ENCODE measurements around the gene NPTXR. TPM values are rescaled to one million over a fixed set of nuclear protein-coding genes. Genes with fewer than 3 reads are reported as not detected.
A peak's percentile ranks its signal among the peaks of the same experiment; 100 is the strongest.

Gene NPTXR
- total RNA-seq, 1 experiment from 2014 or later = 8.8 TPM

DNA sequence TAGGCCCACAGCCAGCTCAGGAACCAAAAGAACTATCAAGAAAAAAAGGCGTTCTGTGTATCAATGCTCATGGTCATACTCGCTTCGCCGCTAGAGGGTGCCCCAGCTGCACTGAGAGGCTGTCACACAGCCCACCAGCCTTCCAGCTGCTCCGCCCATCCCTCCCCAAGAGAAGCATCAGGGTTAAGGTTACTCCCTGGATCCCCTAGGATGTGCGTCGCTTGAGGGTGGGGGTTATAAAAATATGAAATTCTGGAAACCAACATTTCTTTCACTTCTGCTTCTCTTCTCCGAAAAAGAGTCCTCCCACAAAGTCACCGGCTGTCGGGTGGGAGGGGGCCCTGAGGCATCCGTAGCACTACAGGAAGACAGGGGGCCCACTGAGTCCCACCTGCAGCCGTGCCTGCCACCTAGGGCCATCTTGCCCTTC lies 26.5 kb upstream of the NPTXR start:
- in situ Hi-C loops (cut with HindIII; ENCODE audit: low sequenced_read_pairs) = no loop called here
- peak; percentile 79 for DNase-seq (ENCODE audit: low spot score)

DNA sequence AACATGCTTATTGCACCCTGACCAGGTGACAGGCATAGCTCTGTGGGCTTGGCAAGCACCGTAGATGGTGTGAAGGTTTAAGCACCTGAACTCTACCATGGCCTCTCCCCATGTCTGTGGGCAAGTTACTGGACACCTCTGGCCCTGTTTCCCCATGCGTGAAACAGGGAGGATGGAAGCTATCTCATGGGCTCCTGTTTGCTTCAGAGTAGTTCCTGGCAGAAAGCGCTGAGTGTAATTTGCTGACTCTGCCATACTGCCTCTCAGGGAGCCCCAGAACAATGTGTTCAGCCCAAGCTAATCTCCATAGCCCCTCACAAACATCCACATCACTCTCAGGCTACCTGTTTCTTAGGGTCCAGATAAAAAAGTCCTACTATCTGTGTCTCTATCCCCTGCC lies 25.8 kb upstream of the NPTXR start:
- in situ Hi-C loops (cut with HindIII; ENCODE audit: low sequenced_read_pairs) = no loop called here
- DNase-seq (ENCODE audit: low spot score) = no peak

DNA sequence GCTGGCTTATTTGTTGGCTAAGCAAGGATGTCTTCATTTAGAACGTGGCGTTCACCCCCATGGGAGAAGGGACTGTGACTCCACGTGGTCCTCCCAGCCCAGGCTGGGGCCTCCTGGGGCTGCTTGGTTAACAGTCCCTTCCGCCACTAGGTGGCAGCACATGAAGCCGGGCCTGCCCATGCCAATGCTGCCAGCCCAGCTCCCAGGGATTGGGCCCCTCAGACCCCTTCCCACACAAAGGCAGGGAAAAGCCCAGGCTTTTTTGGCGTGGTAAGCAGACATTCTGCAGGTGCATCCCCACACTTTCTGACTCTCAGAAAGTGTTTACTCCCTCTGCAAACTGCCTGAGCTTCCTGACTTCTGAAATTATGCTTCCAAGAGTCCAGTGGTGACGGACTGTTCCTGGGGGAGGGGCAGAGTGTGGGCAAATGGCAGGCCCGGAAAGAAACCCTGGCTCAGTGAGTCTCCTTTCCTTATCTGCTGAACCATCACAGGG lies 25.1 kb upstream of the NPTXR start:
- in situ Hi-C loops (cut with HindIII; ENCODE audit: low sequenced_read_pairs) = no loop called here
- peak; percentile 75 for DNase-seq (ENCODE audit: low spot score)

DNA sequence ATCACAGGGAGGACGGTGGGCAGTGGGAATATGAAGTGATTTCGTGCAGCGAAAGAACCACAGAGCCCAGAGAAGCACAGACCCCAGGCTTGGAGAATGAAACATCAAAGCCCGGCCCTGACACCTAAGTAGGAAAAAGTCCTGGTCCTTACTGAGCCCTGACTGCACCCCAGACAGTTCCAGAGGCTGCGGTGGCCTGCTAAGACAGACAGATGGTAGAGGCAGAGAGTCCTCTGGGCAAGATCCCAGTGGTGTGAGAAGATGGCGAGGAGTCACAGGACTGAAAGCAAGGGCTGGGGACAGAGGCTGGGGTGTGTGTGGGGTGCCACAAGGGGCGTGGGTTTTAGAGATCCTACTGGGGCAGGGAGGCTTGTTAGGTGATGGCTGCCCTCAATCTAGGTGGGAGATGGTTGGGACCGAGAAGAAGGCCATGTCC lies 24.5 kb upstream of the NPTXR start:
- in situ Hi-C loops (cut with HindIII; ENCODE audit: low sequenced_read_pairs) = no loop called here
- no peak for DNase-seq (ENCODE audit: low spot score)

DNA sequence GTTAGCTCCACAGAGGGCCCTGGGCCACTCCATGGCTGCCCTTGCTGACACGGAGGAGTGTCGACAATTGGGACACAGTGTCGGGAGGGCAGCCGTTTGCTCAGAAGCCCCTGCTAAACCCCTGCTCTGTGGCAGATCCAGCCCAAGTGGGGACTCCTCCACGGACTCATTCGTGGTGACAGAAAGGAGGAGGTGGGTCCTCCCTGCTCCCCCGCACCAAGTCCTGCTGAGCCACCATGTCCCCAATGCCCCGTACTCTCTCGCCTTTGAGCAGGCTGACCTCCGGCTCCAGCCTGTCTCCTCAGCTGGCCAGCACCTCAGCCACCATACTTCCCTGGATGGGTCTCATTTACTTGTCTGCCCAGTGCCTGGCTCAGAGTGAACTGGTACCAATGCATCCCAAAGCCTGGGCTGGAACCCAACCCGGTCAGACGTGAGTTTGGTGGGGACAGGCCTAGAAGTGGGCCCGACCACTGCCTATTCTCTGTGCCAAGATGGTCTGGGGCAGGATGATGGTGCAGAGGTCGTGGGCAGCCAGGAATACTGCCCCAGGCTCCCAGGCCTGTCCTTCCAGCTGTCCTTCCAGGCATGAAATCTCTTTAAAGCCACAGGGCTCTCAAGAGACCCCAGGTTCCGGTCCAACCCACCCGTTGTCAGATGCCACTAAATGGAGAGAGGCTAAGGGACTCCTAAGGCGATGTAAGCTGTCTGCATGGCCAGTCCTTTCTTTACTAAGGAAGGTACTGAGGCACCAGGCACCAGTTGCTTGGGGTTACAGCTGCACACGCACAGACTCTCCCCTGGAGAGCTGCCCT lies 23.9 kb upstream of the NPTXR start:
- in situ Hi-C loops (cut with HindIII; ENCODE audit: low sequenced_read_pairs) = no loop called here
- DNase-seq (ENCODE audit: low spot score) = no peak

DNA sequence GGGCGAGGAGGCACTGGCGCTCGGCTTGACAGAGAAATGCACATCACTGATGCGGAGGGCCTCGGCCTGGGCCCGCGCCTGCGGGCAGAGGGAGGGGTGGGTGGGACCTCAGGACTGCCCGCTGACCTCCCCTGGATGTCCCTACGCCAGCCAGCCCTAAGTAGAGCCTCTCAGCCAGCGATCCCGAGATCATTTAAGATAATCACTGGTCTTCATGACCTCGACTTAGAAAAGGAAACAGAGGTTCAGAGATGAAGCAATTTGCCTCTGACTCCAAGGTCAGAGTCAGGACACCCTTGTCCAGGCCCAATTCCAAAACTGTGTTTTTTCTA lies 23.3 kb upstream of the NPTXR start:
- DNase-seq (ENCODE audit: low spot score) = no peak
- in situ Hi-C loops (cut with HindIII; ENCODE audit: low sequenced_read_pairs) = no loop called here

DNA sequence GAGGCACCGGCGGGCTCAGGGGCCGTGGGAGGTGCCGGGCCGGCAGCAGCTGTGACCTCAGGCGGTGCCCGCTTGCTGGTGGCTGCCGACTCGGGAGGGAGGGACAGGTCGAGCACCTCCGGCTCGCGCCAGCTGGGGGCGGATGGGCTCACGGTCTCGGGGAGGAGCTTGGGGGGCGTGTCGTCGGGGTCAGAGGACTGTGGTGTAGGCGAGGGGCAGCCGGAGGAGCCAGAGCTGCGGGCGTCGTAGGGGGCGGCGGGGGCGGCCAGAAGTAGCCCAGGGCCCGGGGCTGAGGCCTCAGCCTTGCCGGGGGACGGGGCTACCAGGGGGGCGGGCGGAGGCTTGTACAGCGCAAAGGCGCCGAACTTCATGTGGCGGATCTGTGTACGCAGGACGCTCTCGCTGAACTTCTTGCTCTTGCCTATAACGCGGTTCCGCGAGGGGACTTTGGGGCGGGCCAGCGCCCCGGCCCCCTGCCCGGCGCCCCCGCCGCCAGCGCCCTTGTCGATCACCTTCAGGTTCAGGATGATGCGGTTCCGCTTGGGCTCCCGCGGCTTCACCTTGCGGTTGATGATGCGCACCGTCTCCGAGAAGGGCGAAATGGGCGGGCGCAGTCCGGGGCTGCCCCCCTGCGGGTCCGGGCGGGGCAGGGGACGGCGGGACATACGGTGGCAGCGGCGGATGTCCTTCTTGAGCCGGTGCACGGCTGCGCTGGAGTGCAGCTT lies 22.7 kb upstream of the NPTXR start:
- in situ Hi-C loops (cut with HindIII; ENCODE audit: low sequenced_read_pairs) = no loop called here
- no peak for DNase-seq (ENCODE audit: low spot score)

DNA sequence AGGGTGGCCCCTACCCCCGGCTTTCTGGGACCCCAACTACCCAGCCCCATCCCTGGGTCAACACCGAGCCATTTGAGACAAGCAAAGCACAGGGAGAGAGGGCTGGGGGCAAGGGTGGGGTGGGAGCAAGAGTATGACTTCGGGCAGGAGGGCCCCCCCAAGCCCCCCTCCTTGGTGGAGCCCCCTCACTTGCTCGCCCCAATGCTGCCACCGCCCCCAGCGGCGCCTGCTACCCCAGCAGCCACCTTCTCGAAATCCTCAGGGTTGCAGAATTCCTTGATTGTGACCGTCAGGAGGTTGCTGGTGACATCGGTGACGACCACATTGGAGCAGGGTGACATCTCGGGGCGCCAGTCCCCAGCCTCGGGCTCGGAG lies 22.2 kb upstream of the NPTXR start:
- in situ Hi-C loops (cut with HindIII; ENCODE audit: low sequenced_read_pairs) = no loop called here
- DNase-seq (ENCODE audit: low spot score) = no peak

DNA sequence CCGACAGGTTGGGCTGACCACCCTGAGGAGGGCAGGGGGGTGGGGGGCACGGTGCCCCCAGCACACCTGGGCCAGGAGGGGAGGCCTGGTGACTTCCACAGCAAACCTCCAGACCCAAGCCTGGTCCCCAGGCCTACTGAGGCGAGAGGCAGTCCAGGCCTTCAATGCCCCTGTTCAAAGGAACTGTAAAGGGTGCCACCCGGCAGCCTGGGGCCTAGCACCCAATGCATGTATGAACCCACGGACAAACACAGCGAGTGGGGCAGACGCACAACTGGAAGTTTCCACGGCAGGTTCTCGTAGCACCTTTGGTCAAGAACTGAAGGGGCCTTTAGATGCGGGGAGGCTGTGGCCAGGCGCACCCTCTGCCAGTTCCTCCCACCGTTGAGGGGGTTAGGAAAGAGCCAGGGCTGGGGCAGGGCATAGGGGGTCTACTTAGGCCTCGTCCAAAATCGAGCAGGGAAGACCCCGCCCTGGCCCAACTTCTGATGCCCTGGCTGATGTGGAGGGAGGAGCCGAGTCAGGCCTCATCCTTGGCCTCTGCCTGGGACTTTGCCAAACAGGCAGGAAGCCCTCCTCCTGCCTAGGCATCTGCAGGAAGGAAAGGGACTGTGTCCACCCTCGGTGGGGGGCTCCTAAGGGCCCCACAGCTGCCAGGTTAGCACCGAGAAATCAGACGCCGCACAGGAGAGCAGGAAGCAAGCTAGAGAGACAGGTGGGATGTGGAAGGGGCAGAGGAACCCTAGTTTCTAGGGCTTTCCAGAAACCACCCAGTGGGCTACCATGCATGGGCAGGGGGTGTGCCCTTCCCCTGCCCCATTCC lies 21.6 kb upstream of the NPTXR start:
- no peak for DNase-seq (ENCODE audit: low spot score)
- in situ Hi-C loops (cut with HindIII; ENCODE audit: low sequenced_read_pairs) = no loop called here

DNA sequence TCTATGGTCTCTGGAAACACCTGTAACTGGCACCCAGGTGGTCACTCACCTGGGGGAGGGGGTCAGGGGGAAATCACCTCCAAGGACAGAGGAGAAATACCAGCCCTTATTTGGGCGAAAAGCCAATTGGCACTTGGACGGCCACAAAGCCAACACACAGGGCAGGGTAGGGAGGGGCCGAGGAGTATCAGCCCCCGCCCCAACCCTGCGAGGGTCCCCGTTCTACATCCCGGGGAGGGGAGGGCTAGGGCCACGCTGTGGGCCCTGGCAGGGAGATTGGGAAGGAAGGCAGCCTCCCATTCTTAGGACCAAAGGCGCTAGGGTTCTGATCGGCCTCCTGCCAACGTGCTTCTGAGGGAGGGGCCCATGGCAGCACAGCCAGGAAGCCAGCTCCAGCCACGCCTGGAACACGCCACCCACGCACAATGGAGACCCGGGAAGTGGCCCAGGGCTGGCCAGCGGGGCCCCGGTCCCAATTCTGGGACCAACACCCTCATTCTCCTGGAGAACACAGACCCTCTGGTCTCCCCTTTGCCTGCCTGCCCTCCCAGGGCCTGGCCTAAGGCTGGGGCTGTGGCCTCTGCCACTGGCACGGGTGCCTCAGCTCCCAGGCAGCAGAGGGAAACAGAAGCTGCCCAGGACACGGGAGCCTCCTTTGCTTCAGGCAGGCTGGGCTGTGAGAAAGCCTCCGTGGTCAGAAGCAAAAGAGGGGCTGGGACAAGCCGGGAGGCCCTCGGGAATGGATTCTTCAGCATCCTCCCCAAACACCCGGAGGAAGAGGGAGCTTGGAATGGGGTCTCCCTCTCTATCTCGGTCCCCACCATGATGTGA lies 20.7 kb upstream of the NPTXR start:
- in situ Hi-C loops (cut with HindIII; ENCODE audit: low sequenced_read_pairs) = no loop called here
- DNase-seq (ENCODE audit: low spot score) = no peak

DNA sequence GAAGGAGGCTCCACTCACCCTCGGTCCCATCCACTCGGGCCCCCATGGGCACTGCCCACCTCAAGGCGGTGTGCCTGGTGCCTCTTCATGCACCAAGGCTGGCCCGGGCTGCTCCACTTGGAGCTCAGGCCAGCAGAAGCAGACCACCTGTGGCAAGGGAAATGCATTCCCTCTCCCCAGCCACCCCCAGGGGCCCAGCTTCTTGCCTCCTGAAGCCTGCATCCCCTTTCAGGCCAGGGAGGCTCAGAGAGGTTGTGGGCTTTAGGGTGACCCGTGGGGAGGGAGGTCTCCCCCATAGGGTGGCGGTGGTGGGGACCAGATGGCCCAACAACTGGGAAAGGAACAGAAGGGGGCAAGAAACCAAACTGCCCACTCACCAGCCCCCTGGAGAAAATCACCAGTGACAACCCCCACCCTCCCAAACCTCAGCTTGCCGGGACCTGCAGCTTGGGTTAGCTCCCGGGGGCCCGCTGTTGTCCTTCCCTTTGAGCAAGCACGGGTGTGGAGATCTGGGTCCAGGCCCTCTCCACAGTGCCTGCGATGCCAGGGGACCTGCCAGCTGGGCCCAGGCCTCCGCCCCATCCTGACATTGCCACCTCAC lies 19.8 kb upstream of the NPTXR start:
- in situ Hi-C loops (cut with HindIII; ENCODE audit: low sequenced_read_pairs) = no loop called here
- DNase-seq (ENCODE audit: low spot score) = no peak

DNA sequence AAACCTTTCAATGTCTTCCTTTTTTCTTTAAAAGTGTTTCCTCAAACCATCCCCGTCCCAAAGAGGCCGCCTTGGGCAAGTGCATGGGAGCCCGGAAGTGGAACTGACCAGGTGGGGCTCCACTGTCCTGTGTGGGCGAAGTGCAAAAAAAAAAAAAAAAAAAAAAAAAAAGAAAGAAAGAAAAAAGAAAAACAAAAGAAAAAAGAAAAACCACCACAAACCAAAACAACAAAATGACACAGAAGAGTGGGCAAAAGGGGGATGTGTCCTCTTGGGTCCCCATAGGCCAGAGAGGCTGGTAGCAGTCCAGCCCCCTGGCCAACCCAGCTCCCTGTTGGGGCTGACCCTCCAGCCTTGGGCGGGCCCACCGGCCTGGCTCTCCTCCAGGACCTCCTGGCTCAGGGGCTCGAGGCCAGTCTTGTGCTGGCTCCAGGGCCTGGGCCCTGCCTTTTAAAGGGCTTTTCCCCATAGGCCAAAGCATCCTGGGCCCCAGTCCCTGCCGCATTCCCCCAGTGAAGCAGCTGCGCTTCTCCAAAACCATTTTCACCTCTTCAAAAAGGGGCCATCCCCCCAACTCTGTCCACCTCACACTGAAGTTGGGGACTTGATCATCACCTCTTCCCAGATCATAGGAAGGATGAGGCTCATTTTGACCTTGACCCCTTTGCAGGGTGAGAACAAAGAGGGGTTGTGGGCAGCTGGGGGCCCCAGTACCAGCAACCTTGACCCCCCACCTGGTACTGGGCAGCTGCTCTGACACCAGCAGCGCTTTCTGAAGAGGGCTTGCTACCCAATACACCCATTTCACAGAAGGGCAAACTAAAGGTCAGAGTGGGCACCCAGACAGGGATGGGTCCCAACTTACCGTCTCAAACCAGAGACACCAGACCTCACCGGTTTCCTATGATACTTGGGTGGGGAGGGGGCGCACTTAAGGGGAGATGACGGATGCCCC lies 18.8 kb upstream of the NPTXR start:
- no peak for DNase-seq (ENCODE audit: low spot score)
- in situ Hi-C loops (cut with HindIII; ENCODE audit: low sequenced_read_pairs) = no loop called here

DNA sequence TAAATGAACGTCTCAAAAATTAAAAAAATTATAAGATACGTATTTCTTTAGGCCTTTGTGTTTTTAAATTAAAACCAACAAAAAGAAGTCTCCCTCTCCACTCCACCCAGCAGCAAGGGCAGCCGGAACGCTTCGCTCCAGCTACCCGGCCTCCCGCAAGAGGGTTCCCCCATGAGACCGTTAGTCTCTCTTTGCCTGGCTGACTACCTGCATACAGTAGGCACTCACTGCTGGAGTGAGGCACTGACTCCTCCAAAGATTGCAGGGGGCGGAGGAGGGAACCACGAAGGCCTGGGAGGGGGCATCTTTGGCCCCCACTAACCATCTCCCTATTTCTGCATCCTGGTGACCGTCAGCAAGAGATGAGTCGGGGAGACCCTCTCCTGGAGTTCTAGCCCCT lies 18.1 kb upstream of the NPTXR start:
- in situ Hi-C loops (cut with HindIII; ENCODE audit: low sequenced_read_pairs) = no loop called here
- no peak for DNase-seq (ENCODE audit: low spot score)

DNA sequence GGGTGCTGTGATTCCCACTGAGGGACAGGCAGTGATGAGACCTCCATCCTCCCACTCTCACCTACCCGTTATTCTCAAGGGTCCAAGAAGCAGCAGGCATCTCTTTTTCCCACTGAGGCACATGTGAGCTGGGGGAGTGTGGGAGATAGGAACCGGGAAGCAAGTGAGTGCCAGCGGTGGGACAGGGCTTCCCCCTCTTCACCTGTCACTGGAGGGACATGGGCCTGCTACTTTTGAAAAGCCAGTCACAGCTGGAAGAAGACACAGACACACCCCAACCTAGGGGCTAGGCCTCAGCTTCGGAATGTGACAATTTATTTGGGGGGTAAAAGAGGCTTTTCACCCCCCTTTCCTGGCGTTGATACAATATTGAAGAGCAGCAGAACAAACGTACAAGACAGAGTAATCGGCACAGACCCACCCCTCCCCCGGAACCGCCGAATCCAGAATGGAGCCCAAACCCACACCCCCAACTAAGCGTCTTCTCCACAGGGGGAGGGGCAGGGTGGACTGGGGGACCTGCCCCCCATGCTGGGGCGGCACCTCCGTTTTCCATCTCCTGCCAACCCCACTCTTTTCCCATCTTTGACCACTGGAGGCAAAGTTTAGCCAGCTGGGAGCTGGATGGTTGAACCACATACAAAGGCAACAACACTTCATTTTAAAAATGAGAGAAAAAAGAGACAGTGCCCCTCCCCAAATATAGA lies 17.5 kb upstream of the NPTXR start:
- in situ Hi-C loops (cut with HindIII; ENCODE audit: low sequenced_read_pairs) = no loop called here
- DNase-seq (ENCODE audit: low spot score) = no peak

DNA sequence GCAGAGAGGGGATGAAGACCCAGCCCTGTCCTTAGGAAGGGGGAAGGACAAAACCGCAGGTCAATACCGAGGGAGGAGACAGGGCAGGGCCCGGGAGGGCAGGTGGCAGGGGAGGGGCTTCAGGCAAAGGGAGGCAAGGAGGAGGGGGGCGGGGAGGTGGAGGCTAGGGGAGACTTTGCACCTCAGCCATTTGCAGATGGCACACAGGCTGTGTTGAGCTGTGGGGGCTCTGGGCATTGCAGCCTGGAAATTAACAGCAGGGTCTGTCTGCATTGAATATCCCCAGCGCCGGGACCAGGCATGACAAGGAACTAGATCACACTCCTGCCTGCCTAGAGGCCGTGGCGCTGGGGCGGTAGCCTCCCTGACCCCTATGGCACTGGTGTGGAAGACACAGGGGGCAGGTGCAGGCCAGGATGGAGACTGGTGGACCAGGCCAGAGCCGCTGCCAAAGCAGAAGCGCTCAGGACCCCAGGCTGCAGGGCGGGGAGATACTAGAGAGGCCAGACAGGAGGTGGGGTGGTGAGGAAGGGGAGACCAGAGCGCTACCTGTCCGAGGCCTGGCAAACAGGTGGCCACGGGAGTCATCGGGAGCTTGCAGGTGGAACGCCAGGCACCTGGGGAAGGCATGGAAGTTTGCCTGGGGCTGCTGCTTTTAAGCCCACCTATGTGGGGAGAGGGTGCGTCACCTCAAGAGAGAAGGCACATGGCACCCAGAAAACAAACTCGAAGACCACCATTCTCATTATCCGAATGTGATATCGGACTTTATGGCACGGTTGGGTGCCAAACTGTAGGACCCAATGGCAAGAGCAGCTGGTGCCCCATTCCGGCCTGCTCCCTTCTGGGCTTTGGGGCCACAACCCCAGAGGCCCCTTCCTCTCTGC lies 16.7 kb upstream of the NPTXR start:
- DNase-seq (ENCODE audit: low spot score) = no peak
- in situ Hi-C loops (cut with HindIII; ENCODE audit: low sequenced_read_pairs) = no loop called here

DNA sequence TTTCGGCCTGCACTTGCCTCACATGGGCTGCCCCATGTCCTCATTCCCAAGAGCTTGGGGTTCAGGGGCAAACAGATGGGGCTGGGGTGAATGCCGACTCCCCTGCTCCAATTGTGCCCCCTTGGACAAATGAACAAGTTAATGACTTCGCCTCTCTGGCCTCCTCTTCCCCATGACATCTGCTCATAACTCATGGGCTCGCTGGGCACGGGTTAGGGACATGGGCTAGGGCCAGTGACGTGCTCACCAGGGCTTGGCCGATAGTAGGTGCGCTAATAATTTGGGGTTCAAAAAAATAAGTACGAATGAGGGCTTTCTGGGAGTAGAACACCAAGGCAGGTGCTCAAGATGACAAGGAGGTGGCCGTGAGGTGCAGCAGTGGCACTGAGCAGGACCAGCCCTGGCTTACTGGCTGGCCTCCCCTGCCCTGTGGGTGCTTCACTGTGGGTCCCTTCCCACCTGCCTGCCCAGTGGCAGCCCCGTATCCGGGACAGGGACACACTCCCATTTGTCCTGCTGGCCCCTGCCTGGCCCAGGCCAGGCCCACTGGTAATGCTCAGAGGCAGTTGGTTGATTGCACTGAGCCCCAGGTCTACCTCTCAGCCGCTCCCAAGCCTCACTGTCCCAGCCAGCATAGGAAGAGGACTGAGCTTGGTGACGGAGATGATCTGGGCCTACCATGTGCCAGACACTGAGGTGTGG lies 15.9 kb upstream of the NPTXR start:
- DNase-seq (ENCODE audit: low spot score) = no peak
- in situ Hi-C loops (cut with HindIII; ENCODE audit: low sequenced_read_pairs) = no loop called here

Measured in G401 (cell line).